Uterus (tissue), 2 donors: Measurements from ENCODE around the gene PKNOX1.
"Not testable (repeated sequence)": the region's sequence is repeated elsewhere in the genome, so short reads cannot be mapped to it uniquely, and the experiment has no call there.

Experiments used
- CTCF ChIP-seq, 4 experiments: fragments of 200-600 bp in 2 of 4; fragments of 450-650 bp in 2 of 4; sonication (generic) in 2 of 4; IDR thresholded peaks; one replicate each; pipeline ENCODE4 v1.5.1; 2016 to 2019; ENCODE audit warnings: antibody characterized with exemption in 4 of 4, mild to moderate bottlenecking in 2 of 4, moderate library complexity in 1 of 4
- POLR2A ChIP-seq, 2 donors: fragments of 450-650 bp; IDR thresholded peaks; one replicate each; pipeline ENCODE4 v1.6.1; 2016; ENCODE audit warnings: antibody characterized with exemption in 2 of 2, mild to moderate bottlenecking in 1 of 2, moderate library complexity in 1 of 2

- not testable (repeated sequence) for TF ChIP-seq POLR2A, CTCF (IDR thresholded peaks at IDR 0.05)
These were observed 101.0 kb downstream of the PKNOX1 start, which contains the start of gene CBS for GRCh38 chr21:43075170-43076022.
